HUES64 (cell line): ENCODE results near the gene RBMS2. TPM values are rescaled to one million over a fixed set of nuclear protein-coding genes. Genes with fewer than 3 reads are reported as not detected.

Experiments
- H3K27ac ChIP-seq: 2 replicates; pipeline ENCODE4 v1.7.0; 2013; ENCODE audit warnings: low read depth, low read length, inconsistent platforms
- H3K27me3 ChIP-seq: 2 replicates; pipeline ENCODE4 v1.6.1; 2013; ENCODE audit warnings: mild to moderate bottlenecking, low read length; ENCODE audit not compliant: insufficient read depth
- H3K36me3 ChIP-seq: 2 replicates; pipeline ENCODE4 v1.6.1; 2013; ENCODE audit warnings: mild to moderate bottlenecking, low read length; ENCODE audit not compliant: insufficient read depth
- H3K4me1 ChIP-seq: 2 replicates; pipeline ENCODE4 v1.6.1; 2013; ENCODE audit warnings: mild to moderate bottlenecking, low read length, moderate library complexity; ENCODE audit not compliant: insufficient read depth
- H3K4me3 ChIP-seq: 2 replicates; pipeline ENCODE4 v1.5.1; 2013; ENCODE audit warnings: mild to moderate bottlenecking, low read length, moderate library complexity
- H3K9ac ChIP-seq: 2 replicates; pipeline ENCODE4 v1.6.1; 2013; ENCODE audit warnings: mild to moderate bottlenecking, low read depth, low read length
- H3K9me3 ChIP-seq: 2 replicates; pipeline ENCODE4 v1.6.1; 2013; ENCODE audit warnings: low read depth, low read length; ENCODE audit not compliant: insufficient read depth
- WGBS: fragments of 150-250, 120-280 bp; methylation state at CpG from one replicate; pipeline ENCODE4 v1.1.7; 2013; ENCODE audit warnings: missing lambda C conversion rate; 5-methylcytosine and 5-hydroxymethylcytosine counted together
- polyA plus RNA-seq, 2 experiments: library from polyadenylated mRNA; stranded (reverse); fragments of 50-300 nt; gene quantifications; one replicate each; pipeline ENCODE4 v1.2.3, GENCODE V29; 2013

The RBMS2 gene, protein sequence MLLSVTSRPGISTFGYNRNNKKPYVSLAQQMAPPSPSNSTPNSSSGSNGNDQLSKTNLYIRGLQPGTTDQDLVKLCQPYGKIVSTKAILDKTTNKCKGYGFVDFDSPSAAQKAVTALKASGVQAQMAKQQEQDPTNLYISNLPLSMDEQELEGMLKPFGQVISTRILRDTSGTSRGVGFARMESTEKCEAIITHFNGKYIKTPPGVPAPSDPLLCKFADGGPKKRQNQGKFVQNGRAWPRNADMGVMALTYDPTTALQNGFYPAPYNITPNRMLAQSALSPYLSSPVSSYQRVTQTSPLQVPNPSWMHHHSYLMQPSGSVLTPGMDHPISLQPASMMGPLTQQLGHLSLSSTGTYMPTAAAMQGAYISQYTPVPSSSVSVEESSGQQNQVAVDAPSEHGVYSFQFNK
- polyA plus RNA-seq (2013, experiment 1 of 2): 4.4 TPM
- polyA plus RNA-seq (2013, experiment 2 of 2): 5.9 TPM

DNA sequence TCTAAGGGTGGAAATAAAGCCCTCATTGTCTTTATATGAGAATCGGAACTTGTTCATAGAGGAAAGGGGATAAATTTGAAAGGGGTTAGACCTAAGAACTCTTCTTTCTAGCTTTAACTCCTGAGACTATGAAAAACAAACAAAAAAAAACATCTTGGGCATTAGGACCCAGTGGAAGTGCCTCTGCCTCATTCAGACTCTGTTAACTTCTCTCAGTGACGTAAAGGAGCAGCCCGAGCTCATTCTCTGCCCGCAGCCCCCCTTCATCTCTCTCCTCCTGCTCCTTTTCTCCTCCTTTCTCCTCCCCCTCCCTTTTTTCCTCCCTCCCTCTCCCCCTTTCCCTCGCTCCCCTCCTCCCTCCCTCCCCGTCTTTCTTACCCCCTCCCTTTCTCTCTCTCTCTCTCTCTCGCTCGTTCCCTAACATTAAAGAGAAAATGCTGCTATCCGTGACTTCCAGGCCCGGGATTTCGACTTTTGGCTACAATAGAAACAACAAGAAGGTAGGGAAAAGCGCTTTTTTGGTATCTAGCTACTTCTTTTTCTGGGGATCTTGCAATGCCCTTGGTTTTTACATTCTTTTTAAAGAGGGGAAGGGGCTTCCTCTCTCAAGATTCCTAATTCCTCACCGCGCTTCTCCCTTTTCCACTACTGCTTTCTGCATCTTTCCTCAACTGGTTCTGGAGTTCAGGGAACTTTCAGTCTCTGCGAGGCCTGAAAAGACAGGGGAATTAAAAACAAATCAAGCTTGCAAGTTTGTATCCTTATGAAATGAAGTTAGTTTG is at the start of gene RBMS2:
TSS of gene RBMS2 (plus strand) at position 231 of the 782 bp plus-strand sequence. CDS start at position 435, 204 bp downstream.
- WGBS: 1% methylated on average over 15 of the region's 15 CpGs
- Histone ChIP-seq H3K27me3 (no peaks in the 10 kb centered on the region), H3K4me1 (peaks cover 33% of the 10 kb centered on the region), H3K27ac (peak within 1 kb of the TSS; percentile 79; the same call in 1 of the 2 replicates), H3K9ac (peak within 1 kb of the TSS; percentile 80), H3K4me3 (peak within 1 kb of the TSS; percentile 90), H3K9me3 (no peaks in the 10 kb centered on the region), H3K36me3 (no peaks in the 10 kb centered on the region)

DNA sequence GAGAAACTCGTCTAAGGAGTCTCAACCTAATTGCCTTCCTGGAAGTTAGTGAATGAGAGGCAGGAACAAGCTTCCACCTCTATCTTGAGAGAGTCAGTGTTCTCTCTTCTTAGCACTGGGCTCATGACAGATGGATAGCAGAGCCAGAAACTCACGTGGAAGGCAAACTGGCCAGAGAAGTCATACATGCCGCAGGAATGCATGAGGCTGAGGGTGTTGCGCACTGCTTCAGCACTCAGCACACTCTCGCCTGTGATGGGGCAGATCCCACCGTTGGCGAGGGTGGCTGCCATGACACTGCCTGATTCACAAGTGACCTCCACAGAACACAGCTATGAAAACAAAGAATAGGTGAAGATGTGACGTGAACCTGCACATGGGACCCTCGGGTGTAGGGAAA is 47.2 kb upstream of the RBMS2 start:
- H3K9me3 ChIP-seq: no peaks in the 10 kb centered on the region
- no peak overlapping the region for H3K27ac ChIP-seq
- peaks cover 4% of the 10 kb centered on the region; the same call in 1 of the 2 replicates for H3K4me1 ChIP-seq
- H3K9ac ChIP-seq: no peak overlapping the region
- 91% methylated on average over 9 of the region's 9 CpGs for WGBS
- H3K36me3 ChIP-seq: peaks cover 42% of the 10 kb centered on the region
- no peaks in the 10 kb centered on the region for H3K27me3 ChIP-seq
- no peak overlapping the region for H3K4me3 ChIP-seq

- Histone ChIP-seq H3K27me3 (no peaks in the 10 kb centered on the region), H3K9ac (no peak overlapping the region), H3K4me1 (no peaks in the 10 kb centered on the region), H3K36me3 (peaks cover 26% of the 10 kb centered on the region), H3K9me3 (no peaks in the 10 kb centered on the region), H3K27ac (no peak overlapping the region), H3K4me3 (no peak overlapping the region)
- WGBS: 93% methylated on average over 6 of the region's 6 CpGs
These were observed 45.5 kb upstream of the RBMS2 start for GRCh38 chr12:56476143-56476542.

DNA sequence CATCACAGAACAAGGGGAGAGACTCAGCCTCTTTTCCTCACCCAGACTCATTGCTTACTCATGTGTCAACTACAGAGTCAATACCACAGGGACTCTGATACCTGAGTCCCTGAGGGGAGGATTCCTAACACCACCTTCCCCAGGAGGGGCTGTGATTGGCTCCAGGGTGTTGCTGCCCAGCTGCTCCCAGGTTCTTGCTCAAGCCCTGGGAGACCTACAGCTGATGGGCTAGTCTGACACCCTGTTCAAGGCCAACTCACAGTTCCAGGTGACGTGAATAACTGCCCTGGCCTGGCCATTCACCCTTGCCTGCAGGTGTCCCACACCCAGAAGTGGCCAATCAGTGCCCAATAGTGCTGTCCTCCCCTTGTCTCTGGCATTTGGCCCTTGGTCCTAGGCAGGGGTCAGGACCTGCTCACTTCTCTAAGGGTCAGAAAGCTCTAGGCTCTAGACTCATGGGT is 44.6 kb upstream of the RBMS2 start:
- H3K36me3 ChIP-seq: peaks cover 17% of the 10 kb centered on the region
- no peak overlapping the region for H3K27ac ChIP-seq
- no peaks in the 10 kb centered on the region for H3K27me3 ChIP-seq
- WGBS: 98% methylated on average over 1 of the region's 1 CpG
- no peaks in the 10 kb centered on the region for H3K9me3 ChIP-seq
- no peaks in the 10 kb centered on the region for H3K4me1 ChIP-seq
- H3K9ac ChIP-seq: no peak overlapping the region
- H3K4me3 ChIP-seq: no peak overlapping the region

DNA sequence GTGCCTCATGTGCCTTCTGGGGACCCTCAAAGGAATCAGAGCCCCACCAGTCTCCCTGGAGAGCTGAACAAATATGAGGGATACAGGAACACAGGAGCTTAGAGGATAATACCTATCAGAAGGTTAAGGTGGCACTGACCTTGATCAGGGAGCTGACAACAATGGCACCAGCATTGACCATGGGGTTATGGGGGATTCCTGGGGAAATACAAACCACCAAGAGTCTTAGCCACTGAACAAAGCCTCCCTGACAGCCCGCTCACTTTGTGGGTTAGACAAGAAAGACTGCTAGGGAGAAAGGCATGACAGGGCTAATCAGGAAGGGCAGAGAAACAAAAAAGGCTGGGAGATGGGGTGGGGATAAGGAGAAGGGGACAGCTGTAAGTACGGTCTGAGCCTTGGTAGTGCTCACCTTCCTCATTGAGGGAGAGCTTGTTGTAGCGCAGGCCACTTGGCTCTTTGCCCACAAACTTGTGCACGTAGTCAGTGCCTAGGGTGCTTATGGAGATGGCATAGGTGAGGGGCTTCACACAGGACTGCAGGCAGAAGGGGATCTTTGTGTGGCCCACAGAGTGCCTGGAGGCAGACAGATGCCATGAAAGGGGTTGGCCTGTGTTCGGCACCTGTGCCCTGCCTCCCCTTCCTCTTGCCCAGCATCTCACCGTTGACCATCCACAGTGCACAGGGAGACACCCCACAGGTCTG is 43.9 kb upstream of the RBMS2 start:
- Histone ChIP-seq H3K9ac (no peak overlapping the region), H3K36me3 (peaks cover 11% of the 10 kb centered on the region), H3K27me3 (no peaks in the 10 kb centered on the region), H3K4me3 (no peak overlapping the region), H3K4me1 (no peaks in the 10 kb centered on the region), H3K9me3 (no peaks in the 10 kb centered on the region), H3K27ac (no peak overlapping the region)
- WGBS: 87% methylated on average over 6 of the region's 6 CpGs

GRCh38 chr12:56479625-56480024 is 42.0 kb upstream of the RBMS2 start:
- H3K9ac ChIP-seq: no peak overlapping the region
- WGBS: 92% methylated on average over 7 of the region's 7 CpGs

GRCh38 chr12:56484566-56484965 is 37.1 kb upstream of the RBMS2 start:
- H3K4me1 ChIP-seq: no peaks in the 10 kb centered on the region
- no peak overlapping the region for H3K9ac ChIP-seq
- 100% methylated on average over 1 of the region's 1 CpG for WGBS
- no peak overlapping the region for H3K4me3 ChIP-seq
- no peaks in the 10 kb centered on the region for H3K36me3 ChIP-seq
- peaks cover 34% of the 10 kb centered on the region for H3K27me3 ChIP-seq
- H3K27ac ChIP-seq: no peak overlapping the region
- H3K9me3 ChIP-seq: peaks cover 6% of the 10 kb centered on the region; the same call in 1 of the 2 replicates

More at GRCh38 chr12:56479625-56480024, 42.0 kb upstream of the RBMS2 start:
- Histone ChIP-seq H3K9me3 (no peaks in the 10 kb centered on the region), H3K4me3 (no peak overlapping the region), H3K27ac (no peak overlapping the region), H3K4me1 (no peaks in the 10 kb centered on the region), H3K36me3 (0 out of 2 replicates have a peak, but pooled peaks cover under 1% of the 10 kb centered on the region), H3K27me3 (no peaks in the 10 kb centered on the region)

DNA sequence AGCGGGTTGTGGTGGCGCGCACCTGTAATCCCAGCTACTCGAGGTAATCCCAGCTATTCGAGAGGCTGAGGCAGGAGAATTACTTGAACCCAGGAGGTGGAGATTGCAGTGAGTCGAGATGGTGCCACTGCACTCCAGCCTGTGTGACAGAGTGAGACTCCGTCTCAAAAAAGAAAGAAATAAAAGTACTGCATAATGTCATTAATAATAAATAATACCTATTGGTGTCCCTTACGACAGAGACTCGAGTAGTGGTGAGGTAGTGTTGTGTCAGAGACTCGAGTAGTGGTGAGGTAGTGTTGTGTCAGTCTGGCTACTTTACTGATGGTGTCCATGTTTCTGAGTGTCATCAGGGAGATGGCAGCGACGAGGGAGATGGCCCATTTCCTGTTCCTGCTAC is 34.9 kb upstream of the RBMS2 start:
- Histone ChIP-seq H3K4me3 (peak overlapping the region; percentile 72), H3K27me3 (peaks cover 54% of the 10 kb centered on the region), H3K27ac (no peak overlapping the region), H3K9me3 (peaks cover 6% of the 10 kb centered on the region; the same call in 1 of the 2 replicates), H3K4me1 (no peaks in the 10 kb centered on the region), H3K36me3 (no peaks in the 10 kb centered on the region), H3K9ac (no peak overlapping the region)
- WGBS: 79% methylated on average over 11 of the region's 12 CpGs

- WGBS: 7% methylated on average over 44 of the region's 44 CpGs
- Histone ChIP-seq H3K36me3 (no peaks in the 10 kb centered on the region), H3K9ac (peak overlapping the region; percentile 16)
These were observed 34.1 kb upstream of the RBMS2 start for GRCh38 chr12:56487448-56488040.

More at GRCh38 chr12:56487448-56488040, 34.1 kb upstream of the RBMS2 start:
- Histone ChIP-seq H3K4me3 (peak overlapping the region; percentile 72), H3K4me1 (no peaks in the 10 kb centered on the region), H3K9me3 (peaks cover 6% of the 10 kb centered on the region; the same call in 1 of the 2 replicates), H3K27ac (no peak overlapping the region), H3K27me3 (peaks cover 58% of the 10 kb centered on the region)
